ENCODE data around the gene ANXA9. TPM values are rescaled to one million over a fixed set of nuclear protein-coding genes. Genes with fewer than 3 reads are reported as not detected.
A peak's percentile ranks its signal among the peaks of the same experiment; 100 is the strongest.

The ANXA9 gene
- total RNA-seq, 1 donor from 2014 or later, result not detected

DNA sequence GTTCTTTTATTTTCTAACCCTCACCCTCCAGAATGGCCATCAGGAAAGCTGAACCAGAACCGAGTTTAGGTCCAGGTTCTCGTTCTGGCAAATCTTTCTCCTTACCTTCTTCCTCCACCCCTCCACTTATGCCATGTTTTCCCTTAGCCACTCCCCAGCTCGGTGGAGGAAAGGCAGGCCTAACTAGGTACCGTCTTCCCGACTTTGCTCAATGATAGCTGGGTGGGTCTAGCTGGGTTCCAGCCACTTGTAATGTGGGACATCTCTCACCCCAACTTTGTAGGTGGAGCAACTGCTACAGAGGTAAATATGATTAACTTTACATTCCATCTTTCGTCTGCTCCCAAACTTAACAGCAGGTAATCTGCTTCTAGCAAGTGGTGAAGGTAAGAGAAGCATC is 54.9 kb downstream of the ANXA9 start:
- no peaks in the 10 kb centered on the region for H3K27me3 Mint-ChIP-seq (ENCODE audit: unreplicated experiment)
- no peak overlapping the region for H3K27ac Mint-ChIP-seq (ENCODE audit: unreplicated experiment)
- H3K4me1 Mint-ChIP-seq (ENCODE audit: unreplicated experiment), result no peaks in the 10 kb centered on the region
- H3K36me3 Mint-ChIP-seq (ENCODE audit: low read depth, unreplicated experiment), result peaks cover 19% of the 10 kb centered on the region
- H3K9me3 Mint-ChIP-seq (ENCODE audit: unreplicated experiment), result no peaks in the 10 kb centered on the region
- TF ChIP-seq CTCF (IDR thresholded peaks at IDR 0.05; ENCODE audit: unreplicated experiment), result no peak
- no peak overlapping the region for H3K4me3 Mint-ChIP-seq (ENCODE audit: unreplicated experiment)
- DNase-seq (ENCODE audit: low spot score), result no peak

DNA sequence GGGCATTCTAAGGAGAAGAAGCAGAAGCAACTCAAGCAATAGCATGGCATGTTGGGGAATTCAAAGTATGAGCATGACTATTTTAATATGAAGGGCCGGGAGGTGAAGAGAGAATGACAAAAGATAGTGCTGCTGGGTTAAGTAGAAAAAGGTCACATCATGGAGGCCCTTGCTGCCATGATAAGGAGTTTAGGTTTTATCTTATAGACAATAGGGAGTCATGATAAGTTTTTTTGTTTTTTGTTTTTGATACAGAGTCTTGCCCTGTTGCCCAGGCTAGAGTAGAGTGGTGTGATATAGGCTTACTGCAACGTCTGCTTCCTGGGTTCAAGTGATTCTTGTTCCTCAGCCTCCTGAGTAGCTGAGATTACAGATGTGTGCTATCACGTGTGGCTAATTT is 57.4 kb downstream of the ANXA9 start:
- Mint-ChIP-seq H3K4me1 (ENCODE audit: unreplicated experiment) (no peaks in the 10 kb centered on the region), H3K9me3 (ENCODE audit: unreplicated experiment) (no peaks in the 10 kb centered on the region), H3K4me3 (ENCODE audit: unreplicated experiment) (peak overlapping the region; percentile 6), H3K27me3 (ENCODE audit: unreplicated experiment) (no peaks in the 10 kb centered on the region), H3K27ac (ENCODE audit: unreplicated experiment) (no peak overlapping the region), H3K36me3 (ENCODE audit: low read depth, unreplicated experiment) (peaks cover 9% of the 10 kb centered on the region)
- no peak for DNase-seq (ENCODE audit: low spot score)
- TF ChIP-seq CTCF (IDR thresholded peaks at IDR 0.05; ENCODE audit: unreplicated experiment), result no peak

DNA sequence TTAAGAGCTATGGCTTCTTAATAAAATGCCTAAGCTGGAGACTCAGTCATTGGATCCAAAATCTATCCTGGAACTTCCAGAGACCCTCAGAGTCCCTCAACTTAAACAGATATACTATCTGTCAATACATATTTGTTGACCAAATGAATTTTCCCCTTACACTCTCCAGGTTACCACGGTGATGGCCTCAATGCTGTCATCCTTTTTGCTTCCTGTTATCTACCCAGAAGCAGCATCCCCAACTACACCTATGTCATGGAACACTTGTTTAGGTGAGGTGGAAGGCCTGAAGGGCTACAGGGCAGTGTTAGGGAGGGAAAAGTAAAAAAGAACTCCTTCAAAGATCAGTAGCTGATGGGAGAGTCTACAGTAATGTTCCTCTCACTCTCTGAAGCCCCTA is 61.1 kb downstream of the ANXA9 start:
- Mint-ChIP-seq H3K9me3 (ENCODE audit: unreplicated experiment) (no peaks in the 10 kb centered on the region), H3K27me3 (ENCODE audit: unreplicated experiment) (peaks cover 4% of the 10 kb centered on the region), H3K4me3 (ENCODE audit: unreplicated experiment) (no peak overlapping the region), H3K36me3 (ENCODE audit: low read depth, unreplicated experiment) (peaks cover 5% of the 10 kb centered on the region), H3K4me1 (ENCODE audit: unreplicated experiment) (no peaks in the 10 kb centered on the region), H3K27ac (ENCODE audit: unreplicated experiment) (no peak overlapping the region)
- TF ChIP-seq CTCF (IDR thresholded peaks at IDR 0.05; ENCODE audit: unreplicated experiment), result no peak
- no peak for DNase-seq (ENCODE audit: low spot score)

Other genes starting within 250 kb of the ANXA9 start
- gene CTSS, start 216.5 kb upstream of the ANXA9 start, total RNA-seq (ENCODE audit: unreplicated experiment), result 0.33 TPM
- 110 TPM for gene CTSK, start 174.0 kb upstream of the ANXA9 start, total RNA-seq (ENCODE audit: unreplicated experiment)
- gene ARNT, start 105.7 kb upstream of the ANXA9 start, total RNA-seq (ENCODE audit: unreplicated experiment), result 40.3 TPM
- not detected for gene CTXND2, start 95.2 kb upstream of the ANXA9 start, total RNA-seq (ENCODE audit: unreplicated experiment)
- gene SETDB1, start 55.9 kb upstream of the ANXA9 start, total RNA-seq (ENCODE audit: unreplicated experiment), result 50.6 TPM
- gene CERS2, start 7.5 kb upstream of the ANXA9 start, total RNA-seq (ENCODE audit: unreplicated experiment), result 186 TPM
- gene MINDY1, start 24.6 kb downstream of the ANXA9 start, total RNA-seq (ENCODE audit: unreplicated experiment), result 11.2 TPM
- 16.7 TPM for gene PRUNE1, start 26.2 kb downstream of the ANXA9 start, total RNA-seq (ENCODE audit: unreplicated experiment)
- gene BNIPL, start 54.3 kb downstream of the ANXA9 start, total RNA-seq (ENCODE audit: unreplicated experiment), result 1.5 TPM
- gene C1orf56, start 65.5 kb downstream of the ANXA9 start, total RNA-seq (ENCODE audit: unreplicated experiment), result 1.0 TPM
- 180 TPM for gene CDC42SE1, start 77.3 kb downstream of the ANXA9 start, total RNA-seq (ENCODE audit: unreplicated experiment)
- 27.8 TPM for gene MLLT11, start 78.1 kb downstream of the ANXA9 start, total RNA-seq (ENCODE audit: unreplicated experiment)
- gene GABPB2, start 88.5 kb downstream of the ANXA9 start, total RNA-seq (ENCODE audit: unreplicated experiment), result 4.1 TPM
- 214 TPM for gene SEMA6C, start 164.3 kb downstream of the ANXA9 start, total RNA-seq (ENCODE audit: unreplicated experiment)
- gene TNFAIP8L2, start 174.4 kb downstream of the ANXA9 start, total RNA-seq (ENCODE audit: unreplicated experiment), result 1.6 TPM
- gene LYSMD1, start 183.6 kb downstream of the ANXA9 start, total RNA-seq (ENCODE audit: unreplicated experiment), result 7.5 TPM
- 48.3 TPM for gene SCNM1, start 183.9 kb downstream of the ANXA9 start, total RNA-seq (ENCODE audit: unreplicated experiment)
- gene TMOD4, start 193.7 kb downstream of the ANXA9 start, total RNA-seq (ENCODE audit: unreplicated experiment), result 1.1 TPM
- gene VPS72, start 207.9 kb downstream of the ANXA9 start, total RNA-seq (ENCODE audit: unreplicated experiment), result 83.5 TPM
- 75.9 TPM for gene PIP5K1A, start 216.3 kb downstream of the ANXA9 start, total RNA-seq (ENCODE audit: unreplicated experiment)